ENCODE measurements around the gene CHIC1.
"Not testable (repeated sequence)": the region's sequence is repeated elsewhere in the genome, so short reads cannot be mapped to it uniquely, and the experiment has no call there.

Gene CHIC1

DNA sequence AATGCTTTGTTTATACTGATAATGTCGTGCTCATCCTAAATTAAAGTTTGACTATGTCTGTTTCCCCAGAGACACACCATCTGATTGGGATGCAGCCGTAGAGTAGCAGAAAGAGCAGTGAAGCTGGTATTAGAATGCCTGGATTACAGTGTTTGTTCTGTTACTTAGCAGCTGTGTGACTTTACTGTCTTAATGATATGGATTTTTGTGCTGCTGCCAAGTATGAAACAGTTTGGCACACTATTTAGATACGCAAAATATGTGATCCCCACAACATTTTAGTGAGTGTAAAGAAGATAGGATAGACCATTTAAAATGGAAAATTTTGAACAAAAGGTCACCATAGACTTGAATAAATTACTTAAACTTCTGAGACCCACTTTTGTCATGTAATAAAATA lies 1.2 kb upstream of the CHIC1 start:
- no peaks in the 10 kb centered on the region for H3K27me3 ChIP-seq
- TF ChIP-seq, protein P1, sequence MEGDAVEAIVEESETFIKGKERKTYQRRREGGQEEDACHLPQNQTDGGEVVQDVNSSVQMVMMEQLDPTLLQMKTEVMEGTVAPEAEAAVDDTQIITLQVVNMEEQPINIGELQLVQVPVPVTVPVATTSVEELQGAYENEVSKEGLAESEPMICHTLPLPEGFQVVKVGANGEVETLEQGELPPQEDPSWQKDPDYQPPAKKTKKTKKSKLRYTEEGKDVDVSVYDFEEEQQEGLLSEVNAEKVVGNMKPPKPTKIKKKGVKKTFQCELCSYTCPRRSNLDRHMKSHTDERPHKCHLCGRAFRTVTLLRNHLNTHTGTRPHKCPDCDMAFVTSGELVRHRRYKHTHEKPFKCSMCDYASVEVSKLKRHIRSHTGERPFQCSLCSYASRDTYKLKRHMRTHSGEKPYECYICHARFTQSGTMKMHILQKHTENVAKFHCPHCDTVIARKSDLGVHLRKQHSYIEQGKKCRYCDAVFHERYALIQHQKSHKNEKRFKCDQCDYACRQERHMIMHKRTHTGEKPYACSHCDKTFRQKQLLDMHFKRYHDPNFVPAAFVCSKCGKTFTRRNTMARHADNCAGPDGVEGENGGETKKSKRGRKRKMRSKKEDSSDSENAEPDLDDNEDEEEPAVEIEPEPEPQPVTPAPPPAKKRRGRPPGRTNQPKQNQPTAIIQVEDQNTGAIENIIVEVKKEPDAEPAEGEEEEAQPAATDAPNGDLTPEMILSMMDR (IDR thresholded peaks at IDR 0.05), result no peak
- H3K9me3 ChIP-seq, result no peaks in the 10 kb centered on the region
- H3K4me3 ChIP-seq (ENCODE audit: low read depth in 1 of 2, low read length in 1 of 2), result no peak overlapping the region
- H3K27ac ChIP-seq, result no peak overlapping the region
- peaks cover 0 to 4% of the 10 kb centered on the region in 2 experiments for H3K4me1 ChIP-seq (ENCODE audit: control insufficient read depth in 1 of 2, insufficient read depth in 1 of 2, low read depth in 1 of 2, low read length in 1 of 2)
- H3K36me3 ChIP-seq, result no peaks in the 10 kb centered on the region

DNA sequence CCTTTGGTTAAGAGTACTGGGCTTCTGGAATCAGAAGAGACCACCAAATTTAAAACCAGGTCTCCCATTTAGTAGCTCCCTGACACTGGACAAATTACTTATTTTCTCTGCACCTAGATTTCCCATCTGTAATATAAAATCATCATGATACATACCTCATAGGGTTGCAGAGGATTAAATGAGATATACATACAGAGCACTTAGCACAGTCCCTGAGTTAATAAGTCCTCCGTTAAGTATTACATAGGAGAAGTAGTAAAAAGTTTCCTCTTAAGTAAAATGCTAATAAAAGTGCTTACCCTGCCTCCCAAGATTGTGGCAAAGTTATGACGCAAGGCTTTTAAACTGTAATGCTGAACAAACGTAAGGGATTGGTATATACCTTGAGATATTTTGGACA lies 539 bp upstream of the CHIC1 start:
- no peaks in the 10 kb centered on the region for H3K9me3 ChIP-seq
- TF ChIP-seq, protein P1 (IDR thresholded peaks at IDR 0.05), result no peak
- H3K4me1 ChIP-seq (ENCODE audit: control insufficient read depth in 1 of 2, insufficient read depth in 1 of 2, low read depth in 1 of 2, low read length in 1 of 2), result peaks cover 0 to 4% of the 10 kb centered on the region in 2 experiments
- H3K4me3 ChIP-seq (ENCODE audit: low read depth in 1 of 2, low read length in 1 of 2), result peak overlapping the region; percentile 47 to 51
- H3K36me3 ChIP-seq, result no peaks in the 10 kb centered on the region
- no peak overlapping the region for H3K27ac ChIP-seq
- no peaks in the 10 kb centered on the region for H3K27me3 ChIP-seq

DNA sequence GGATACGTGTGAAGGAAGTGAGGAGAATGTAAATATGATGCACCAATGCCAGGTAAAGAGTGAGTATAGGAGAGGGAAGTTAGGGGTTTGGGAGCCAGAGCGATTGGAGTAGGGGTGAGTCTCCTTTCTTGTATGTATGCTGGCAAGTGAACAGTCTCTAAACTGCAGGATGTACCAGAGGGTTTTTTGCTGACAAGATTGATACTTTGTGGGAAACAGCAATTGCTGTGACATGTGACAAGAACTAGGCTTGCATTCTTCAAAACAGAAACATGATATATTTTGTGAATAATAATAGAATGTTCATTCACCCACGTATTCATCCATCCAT lies 706 bp downstream of the CHIC1 start:
- Histone ChIP-seq H3K36me3 (no peaks in the 10 kb centered on the region), H3K27ac (no peak overlapping the region), H3K4me1 (ENCODE audit: control insufficient read depth in 1 of 2, insufficient read depth in 1 of 2, low read depth in 1 of 2, low read length in 1 of 2) (peaks cover 0 to 4% of the 10 kb centered on the region in 2 experiments), H3K4me3 (ENCODE audit: low read depth in 1 of 2, low read length in 1 of 2) (peak overlapping the region; percentile 47 to 51), H3K27me3 (no peaks in the 10 kb centered on the region), H3K9me3 (no peaks in the 10 kb centered on the region)
- TF ChIP-seq, protein P1 (IDR thresholded peaks at IDR 0.05), result no peak

DNA sequence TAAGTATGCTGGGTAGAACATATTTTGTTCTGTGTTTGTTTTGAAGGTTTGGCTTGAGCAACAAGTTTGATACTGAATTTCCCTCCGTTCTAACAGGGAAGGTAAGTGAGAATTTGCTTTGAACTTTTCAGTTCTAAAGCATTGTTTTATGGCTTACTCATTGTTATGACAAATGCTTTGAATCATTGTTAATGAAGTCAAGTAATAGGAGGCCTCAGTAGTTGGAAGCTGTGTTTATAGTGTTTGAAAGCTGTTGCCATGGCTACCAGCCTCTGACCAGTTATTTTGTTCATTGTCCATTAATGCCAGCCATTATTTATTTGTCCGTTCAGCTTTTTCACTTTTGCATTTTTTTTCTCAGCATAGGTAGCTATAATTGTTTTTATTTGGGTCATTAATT lies 14.4 kb downstream of the CHIC1 start:
- Histone ChIP-seq H3K4me1 (ENCODE audit: control insufficient read depth in 1 of 2, insufficient read depth in 1 of 2, low read depth in 1 of 2, low read length in 1 of 2) (no peaks in the 10 kb centered on the region), H3K27ac (no peak overlapping the region), H3K27me3 (no peaks in the 10 kb centered on the region), H3K36me3 (no peaks in the 10 kb centered on the region), H3K4me3 (ENCODE audit: low read depth in 1 of 2, low read length in 1 of 2) (no peak overlapping the region), H3K9me3 (no peaks in the 10 kb centered on the region)
- TF ChIP-seq, protein P1 (IDR thresholded peaks at IDR 0.05), result no peak

DNA sequence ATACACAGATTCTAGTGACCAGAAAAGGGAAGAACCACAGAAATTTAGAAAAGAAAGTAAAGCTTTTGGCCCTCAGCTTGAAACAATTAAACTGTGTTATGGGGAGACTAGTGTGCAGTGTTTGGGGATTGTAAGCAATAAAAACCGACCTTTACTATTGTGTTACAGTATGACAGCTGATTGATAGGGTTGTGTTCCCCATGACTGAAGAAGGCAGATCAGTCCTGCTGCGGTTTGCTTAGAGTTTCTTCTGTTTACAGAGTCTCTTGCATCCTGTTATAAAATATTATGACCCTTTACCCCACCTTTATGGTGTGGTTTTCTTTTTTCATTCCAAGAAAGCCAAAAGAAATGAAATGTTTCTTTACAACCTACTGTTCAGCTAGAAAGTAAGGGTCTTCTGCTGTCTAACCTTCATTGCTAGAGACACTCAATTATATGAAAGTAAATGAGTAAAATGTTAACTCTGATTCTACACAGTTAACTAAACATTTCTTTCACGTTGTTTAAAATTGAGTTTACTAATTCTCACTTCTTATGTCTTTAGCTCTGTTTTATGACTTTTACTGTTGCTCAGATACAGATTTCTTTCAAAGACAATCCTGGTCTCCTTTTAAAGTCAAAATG lies 18.1 kb downstream of the CHIC1 start:
- Histone ChIP-seq H3K9me3 (no peaks in the 10 kb centered on the region), H3K4me3 (ENCODE audit: low read depth in 1 of 2, low read length in 1 of 2) (no peak overlapping the region), H3K27ac (no peak overlapping the region), H3K36me3 (no peaks in the 10 kb centered on the region), H3K27me3 (no peaks in the 10 kb centered on the region), H3K4me1 (ENCODE audit: control insufficient read depth in 1 of 2, insufficient read depth in 1 of 2, low read depth in 1 of 2, low read length in 1 of 2) (no peaks in the 10 kb centered on the region)
- TF ChIP-seq, protein P1 (IDR thresholded peaks at IDR 0.05), result no peak

DNA sequence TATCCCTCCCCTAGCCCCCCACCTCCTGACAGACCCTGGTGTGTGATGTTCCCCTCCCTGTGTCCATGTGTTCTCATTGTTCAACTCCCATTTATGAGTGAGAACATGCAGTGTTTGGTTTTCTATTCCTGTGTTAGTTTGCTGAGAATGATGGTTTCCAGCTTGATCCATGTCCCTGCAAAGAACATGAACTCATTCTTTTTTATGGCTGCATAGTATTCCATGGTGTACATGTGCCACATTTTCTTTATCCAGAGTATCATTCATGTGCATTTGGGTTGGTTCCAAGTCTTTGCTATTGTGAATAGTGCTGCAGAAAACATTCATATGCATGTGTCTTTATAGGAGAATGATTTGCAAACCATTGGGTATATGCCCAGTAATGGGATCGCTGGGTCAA lies 34.8 kb downstream of the CHIC1 start:
- not testable (repeated sequence) for H3K4me3 ChIP-seq (ENCODE audit: low read depth in 1 of 2, low read length in 1 of 2); H3K4me1 ChIP-seq (ENCODE audit: control insufficient read depth in 1 of 2, insufficient read depth in 1 of 2, low read depth in 1 of 2, low read length in 1 of 2); H3K36me3 ChIP-seq; H3K27ac ChIP-seq; H3K9me3 ChIP-seq; H3K27me3 ChIP-seq

Data from neutrophil (primary cell).